K562 (cell line): Measurements from ENCODE around the gene CLSTN1. TPM values are rescaled to one million over a fixed set of nuclear protein-coding genes. Genes with fewer than 3 reads are reported as not detected.
"Not testable (repeated sequence)": the region's sequence is repeated elsewhere in the genome, so short reads cannot be mapped to it uniquely, and the experiment has no call there.

Source experiments
- ATAC-seq: fragments of 200-7000 bp; cut with Tn5 transposase; 3 replicates; pipeline ENCODE4 v1.9.1; 2020; ENCODE audit warnings: moderate library complexity
- BruUV-seq: library from RNA; stranded (reverse); fragments of 400-500 nt; replicated peaks from 2 replicates; lab custom pipeline; 2021; lab: Mats Ljungman, UMichigan
- CTCF ChIA-PET: fragments of 300-600 bp; formaldehyde crosslinking; extraction: SDS; loops from one replicate; lab custom pipeline; 2021; ENCODE audit warnings: low intra/inter-chr PET ratio; lab: Yijun Ruan, JAX
- POLR2A ChIA-PET: fragments of 300-600, 350-650 bp; sonication (Branson Sonifier 250); formaldehyde crosslinking; extraction: SDS; loops from one replicate; lab custom pipeline; 2021; ENCODE audit warnings: antibody characterized with exemption, inconsistent platforms; lab: Yijun Ruan, JAX
- DNase-seq, 4 experiments: peaks; one replicate each; pipeline versions ENCODE4 v3.0.0 to v3.0.0-alpha.2; 2011 to 2018; ENCODE audit warnings: low spot score in 3 of 4, mixed read lengths in 3 of 4; ENCODE audit errors: extremely low read depth in 1 of 4
- FAIRE-seq: peaks from 2 replicates; lab custom pipeline; 2011; peaks lifted over from hg19 to GRCh38; lab: Jason Lieb, UNC
- H2AFZ ChIP-seq: 2 replicates; pipeline ENCODE4 v1.6.0; 2011; ENCODE audit warnings: low read depth, low read length, control low read depth, inconsistent platforms
- H3K27ac ChIP-seq: fragments of 200-600 bp; 3 replicates; pipeline ENCODE4 v1.8.0; 2011; ENCODE audit warnings: low read depth, mild to moderate bottlenecking, control low read depth, inconsistent platforms, low read length, moderate library complexity, mixed read lengths; ENCODE audit errors: extremely low read depth
- H3K27me3 ChIP-seq, 2 experiments: fragments of 300-600 bp in 1 of 2; 2 replicates in 1 of 2; 3 replicates in 1 of 2; pipeline versions ENCODE4 v1.6.0 to v1.8.0; 2011; ENCODE audit warnings: inconsistent platforms in 2 of 2, low read length in 2 of 2, mild to moderate bottlenecking in 1 of 2, mixed read lengths in 1 of 2, moderate library complexity in 1 of 2; ENCODE audit not compliant: control insufficient read depth in 2 of 2, insufficient read depth in 2 of 2
- H3K36me3 ChIP-seq: fragments of 300-600 bp; 3 replicates; pipeline ENCODE4 v1.8.0; 2011; ENCODE audit warnings: mild to moderate bottlenecking, low read length, inconsistent platforms; ENCODE audit not compliant: control insufficient read depth, insufficient read depth
- H3K4me1 ChIP-seq, 2 experiments: fragments of 200-600 bp in 1 of 2; replicated peaks in 1 of 2; 2 replicates in 1 of 2; 3 replicates in 1 of 2; pipeline versions ENCODE4 v1.5.1 to v1.8.0; 2011; ENCODE audit warnings: inconsistent platforms in 2 of 2, low read length in 2 of 2, mild to moderate bottlenecking in 1 of 2, mixed read lengths in 1 of 2, moderate library complexity in 1 of 2; ENCODE audit not compliant: control insufficient read depth in 2 of 2, insufficient read depth in 2 of 2
- H3K4me2 ChIP-seq: 2 replicates; pipeline ENCODE4 v1.6.1; 2011; ENCODE audit warnings: low read length, control low read depth, inconsistent platforms, mixed read lengths; ENCODE audit not compliant: insufficient read depth
- H3K4me3 ChIP-seq: fragments of 200-600 bp; sonication (generic), shearing (Covaris generic); 2 replicates; pipeline ENCODE4 v1.5.1; 2016; ENCODE audit warnings: control low read depth, inconsistent platforms
- H3K79me2 ChIP-seq: fragments of 200-600 bp; 3 replicates; pipeline ENCODE4 v1.8.0; 2011; ENCODE audit warnings: low read length, inconsistent platforms; ENCODE audit not compliant: control insufficient read depth, insufficient read depth
- H3K9ac ChIP-seq, 2 experiments: 2 replicates each; pipeline versions ENCODE4 v1.6.0 to v1.6.1; 2011; ENCODE audit warnings: low read depth in 2 of 2, low read length in 2 of 2, control low read depth in 1 of 2, inconsistent platforms in 1 of 2, mild to moderate bottlenecking in 1 of 2, mixed read lengths in 1 of 2; ENCODE audit not compliant: insufficient read depth in 1 of 2
- H3K9me1 ChIP-seq: one replicate; pipeline ENCODE4 v1.6.0; 2011; ENCODE audit warnings: inconsistent platforms, mild to moderate bottlenecking, low read length, moderate library complexity; ENCODE audit not compliant: control insufficient read depth, insufficient read depth
- H3K9me3 ChIP-seq: replicated peaks from 2 replicates; pipeline ENCODE4 v1.5.1; 2011; ENCODE audit warnings: low read depth, low read length, inconsistent platforms; ENCODE audit not compliant: control insufficient read depth, insufficient read depth
- H4K20me1 ChIP-seq: replicated peaks from 2 replicates; pipeline ENCODE4 v1.6.1; 2011; ENCODE audit warnings: low read length, inconsistent platforms, mixed read lengths; ENCODE audit not compliant: control insufficient read depth, insufficient read depth
- E2F6 ChIP-seq, 2 experiments: IDR thresholded peaks; 2 replicates each; pipeline ENCODE4 v1.6.1; 2011; ENCODE audit warnings: borderline replicate concordance in 1 of 2, control low read depth in 1 of 2, low read depth in 1 of 2, low read length in 1 of 2, mild to moderate bottlenecking in 1 of 2, mixed read lengths in 1 of 2, moderate library complexity in 1 of 2; ENCODE audit not compliant: insufficient read depth in 1 of 2, insufficient read length in 1 of 2, poor library complexity in 1 of 2, severe bottlenecking in 1 of 2; ENCODE audit errors: extremely low read depth in 1 of 2
- EGR1 ChIP-seq: fragments of 450-650 bp; conservative IDR thresholded peaks from 2 replicates; pipeline ENCODE4 v1.6.1; 2017; ENCODE audit warnings: mild to moderate bottlenecking
- FOSL1 ChIP-seq: fragments of 200-800 bp; sonication (Bioruptor generic); conservative IDR thresholded peaks from 2 replicates; pipeline ENCODE4 v1.6.1; 2016; ENCODE audit warnings: missing genetic modification characterization, missing compliant biosample characterization
- HIVEP1 ChIP-seq: fragments of 250-450 bp; sonication (Bioruptor Pico); IDR thresholded peaks from 2 replicates; pipeline ENCODE4 v1.4.0; 2020; ENCODE audit warnings: mild to moderate bottlenecking
- KDM2B ChIP-seq: fragments of 250-450 bp; sonication (Bioruptor Pico); IDR thresholded peaks from 2 replicates; pipeline ENCODE4 v1.8.0; 2021; ENCODE audit warnings: mild to moderate bottlenecking, moderate library complexity
- RCOR1 ChIP-seq, 2 experiments: IDR thresholded peaks; 2 replicates each; pipeline ENCODE4 v1.6.1; 2012; ENCODE audit warnings: low read depth in 2 of 2, low read length in 2 of 2, borderline replicate concordance in 1 of 2, improper control_type of control experiment in 1 of 2
- SMARCA4 ChIP-seq: fragments of 450-650 bp; IDR thresholded peaks from 2 replicates; pipeline ENCODE4 v1.6.1; 2016
- SOX6 ChIP-seq: fragments of 450-650 bp; IDR thresholded peaks from 2 replicates; pipeline ENCODE4 v1.6.1; 2014; ENCODE audit warnings: mild to moderate bottlenecking
- WGBS: fragments of 100-300 bp; shearing (Covaris generic); methylation state at CpG from one replicate; pipeline ENCODE4 v1.1.6; 2016; ENCODE audit warnings: low coverage, mixed read lengths; ENCODE audit not compliant: insufficient coverage; ENCODE audit errors: missing lambda C conversion rate; 5-methylcytosine and 5-hydroxymethylcytosine counted together
- in situ Hi-C: fragments of 300-500 bp; cut with MboI; formaldehyde crosslinking; loops from 4 replicates; pipeline ENCODE4 v1.15.0; 2018; ENCODE audit warnings: inconsistent platforms, mixed read lengths
- intact Hi-C: fragments of 100-400 bp; cut with micrococcal nuclease; formaldehyde crosslinking; loops from 2 replicates; pipeline ENCODE4 v1.14.2; 2022
- polyA plus RNA-seq, 8 experiments: library from polyadenylated mRNA; depleted of rRNA in 4 of 8; stranded (reverse) in 5 of 8; unstranded in 3 of 8; fragments of >200 nt; fragmentation: Nextera tagmentation in 2 of 8; fragmentation: Illumina TruSeq in 1 of 8; extraction: Ambion mirVana in 2 of 8; extraction: Trizol in 1 of 8; gene quantifications; 2 replicates each; pipeline versions ENCODE4 v1.2.1 to v1.2.3, GENCODE V29; 2011 to 2014; ENCODE audit warnings: inconsistent platforms in 1 of 8, missing spikeins in 1 of 8
- total RNA-seq, 7 experiments: library from RNA; depleted of rRNA in 6 of 7; stranded (reverse); fragments of >200 nt in 6 of 7; fragmentation: Illumina TruSeq in 2 of 7; extraction: Trizol in 2 of 7; gene quantifications; 2 replicates each; pipeline versions ENCODE4 v1.2.1 to v1.2.3, GENCODE V29; 2011 to 2021; ENCODE audit warnings: low replicate concordance in 1 of 7
- TF ChIP-seq, protein P1 (sequence below): fragments of 200-800 bp; sonication (Bioruptor generic); IDR thresholded peaks from 2 replicates; pipeline ENCODE4 v1.6.1; 2017; ENCODE audit warnings: missing genetic modification characterization, missing compliant biosample characterization

Gene CLSTN1
- total and polyA plus RNA-seq, 9 of the 15 experiments (the other 6 are each of a cell fraction or from before 2014, with no cell fraction given): 1.1 to 32.5 (median 13.3) TPM

DNA sequence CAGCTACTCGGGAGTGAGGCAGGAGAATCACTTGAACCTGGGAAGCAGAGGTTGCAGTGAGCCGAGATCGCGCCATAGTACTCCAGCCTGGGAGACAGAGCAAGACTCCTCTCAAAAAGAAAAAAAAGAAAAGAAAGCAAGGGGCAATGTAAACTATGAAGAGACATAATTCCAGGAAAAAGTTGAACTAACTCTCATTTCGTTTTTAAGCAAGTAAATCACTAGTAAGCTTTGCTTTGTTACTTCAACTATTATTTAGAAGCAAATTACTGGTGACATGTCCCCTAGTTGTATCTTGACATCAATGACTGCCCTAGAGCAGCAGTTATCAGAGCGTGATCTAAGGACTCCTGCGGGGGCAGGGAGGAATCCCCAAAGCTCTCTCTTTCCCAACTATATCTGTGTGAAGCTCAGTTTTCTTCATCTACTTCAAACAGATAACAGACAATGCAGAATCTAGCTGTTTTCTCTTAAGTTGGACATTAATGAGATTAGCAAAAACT, 18.7 kb downstream of the CLSTN1 start:
- 36% methylated on average over 7 of the region's 7 CpGs for WGBS
- POLR2A ChIA-PET: interaction anchor here (0.6 to 1.9 kb wide), 8 partner anchors 8 to 451 kb away, joined by 3 to 8 read pairs (median 4); no protein-coding TSS in a partner anchor
- FAIRE-seq: peak; percentile 76

DNA sequence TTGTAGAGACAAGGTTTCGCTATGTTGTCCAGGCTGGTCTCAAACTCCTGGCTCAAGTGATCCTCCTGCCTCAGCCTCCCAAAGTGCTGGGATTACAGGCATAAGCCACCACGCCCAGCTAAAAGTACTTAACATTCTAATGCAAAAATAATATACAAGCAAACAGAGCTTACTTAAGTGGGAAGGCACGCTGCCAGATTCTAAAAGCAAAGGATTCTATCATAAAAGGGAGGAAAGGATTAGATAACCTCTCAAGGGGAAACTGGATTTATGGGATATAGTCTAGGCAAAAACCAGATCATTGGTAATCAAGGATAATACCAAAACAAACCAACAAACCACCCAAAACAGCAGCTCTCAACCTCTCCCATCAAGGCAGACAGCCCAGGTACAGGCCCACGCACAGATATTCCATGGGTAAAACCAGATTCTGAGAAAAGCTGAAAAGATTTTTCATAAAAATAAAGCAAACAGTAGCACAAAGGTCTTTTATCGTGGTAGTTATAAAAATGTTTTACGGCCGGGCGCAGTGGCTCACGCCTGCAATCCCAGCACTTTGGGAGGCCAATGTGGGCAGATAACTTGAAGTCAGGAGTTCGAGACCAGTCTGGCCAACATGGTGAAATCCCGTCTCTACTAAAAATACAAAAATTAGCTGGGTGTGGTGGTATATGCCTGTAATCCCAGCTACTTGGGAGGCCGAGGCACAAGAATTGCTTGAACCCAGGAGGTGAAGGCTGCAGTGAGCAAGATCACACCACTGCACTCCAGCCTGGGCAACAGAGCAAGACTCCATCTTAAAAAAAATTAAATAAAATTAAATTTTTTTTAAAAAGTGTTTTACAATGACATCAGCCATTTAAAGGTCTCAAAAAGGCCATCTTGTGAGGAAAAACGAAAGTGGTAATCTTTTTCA, 20.5 kb downstream of the CLSTN1 start:
- peak in 1 of 4 experiments; percentile 1 for DNase-seq
- H3K9ac ChIP-seq, H3K27me3 ChIP-seq, POLR2A ChIA-PET, H3K27ac ChIP-seq, H3K4me3 ChIP-seq, H4K20me1 ChIP-seq, H3K4me2 ChIP-seq, H2AFZ ChIP-seq, FAIRE-seq, H3K9me1 ChIP-seq, CTCF ChIA-PET, H3K79me2 ChIP-seq, H3K36me3 ChIP-seq, BruUV-seq, in situ Hi-C loops, ATAC-seq, H3K9me3 ChIP-seq, intact Hi-C loops: not testable (repeated sequence)
- peaks cover 4 to 16% of the 10 kb centered on the region in 2 experiments; a peak in 4 of 5 replicates for H3K4me1 ChIP-seq
- WGBS: 63% methylated on average over 13 of the region's 13 CpGs

More for the DNA sequence above, 18.7 kb downstream of the CLSTN1 start:
- DNase-seq (no peak), ATAC-seq (no peak)
- Histone ChIP-seq H3K4me2 (no peak overlapping the region), H3K4me3 (no peak overlapping the region), H3K27me3 (no peaks in the 10 kb centered on the region), H3K79me2 (no peaks in the 10 kb centered on the region), H2AFZ (no peak overlapping the region), H3K9me1 (no peaks in the 10 kb centered on the region), H3K27ac (no peak overlapping the region), H3K9me3 (no peaks in the 10 kb centered on the region), H3K9ac (no peak overlapping the region), H3K36me3 (no peaks in the 10 kb centered on the region), H3K4me1 (peaks cover 4 to 15% of the 10 kb centered on the region in 2 experiments; a peak in 4 of 5 replicates), H4K20me1 (peaks cover 12% of the 10 kb centered on the region; the same call in 1 of the 2 replicates)
- BruUV-seq: no TSS peak
- intact Hi-C loops (no loop called here), in situ Hi-C loops (no loop called here)
- CTCF ChIA-PET: no interaction called here
- TF ChIP-seq, protein P1, sequence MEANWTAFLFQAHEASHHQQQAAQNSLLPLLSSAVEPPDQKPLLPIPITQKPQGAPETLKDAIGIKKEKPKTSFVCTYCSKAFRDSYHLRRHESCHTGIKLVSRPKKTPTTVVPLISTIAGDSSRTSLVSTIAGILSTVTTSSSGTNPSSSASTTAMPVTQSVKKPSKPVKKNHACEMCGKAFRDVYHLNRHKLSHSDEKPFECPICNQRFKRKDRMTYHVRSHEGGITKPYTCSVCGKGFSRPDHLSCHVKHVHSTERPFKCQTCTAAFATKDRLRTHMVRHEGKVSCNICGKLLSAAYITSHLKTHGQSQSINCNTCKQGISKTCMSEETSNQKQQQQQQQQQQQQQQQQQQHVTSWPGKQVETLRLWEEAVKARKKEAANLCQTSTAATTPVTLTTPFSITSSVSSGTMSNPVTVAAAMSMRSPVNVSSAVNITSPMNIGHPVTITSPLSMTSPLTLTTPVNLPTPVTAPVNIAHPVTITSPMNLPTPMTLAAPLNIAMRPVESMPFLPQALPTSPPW (CRISPR knock-in tag): peak; percentile 54; the same call in 1 of the 2 replicates
- peak; percentile 58; the same call in 1 of the 2 replicates for TF ChIP-seq HIVEP1 (CRISPR knock-in tag)
- no peak for TF ChIP-seq E2F6 (IDR thresholded peaks at IDR 0.05; ENCODE audit: borderline replicate concordance in 1 of 2, extremely low read depth in 1 of 2, insufficient read depth in 1 of 2, insufficient read length in 1 of 2, low read depth in 1 of 2, low read length in 1 of 2, poor library complexity in 1 of 2, severe bottlenecking in 1 of 2)
- peak; percentile 32 for TF ChIP-seq EGR1
- TF ChIP-seq KDM2B (CRISPR knock-in tag): no peak
- peak; percentile 57; the same call in 1 of the 2 replicates for TF ChIP-seq SOX6
- peak in 1 of 2 experiments; percentile 60; a peak in 1 of 4 replicates for TF ChIP-seq RCOR1 (IDR thresholded peaks at IDR 0.05; ENCODE audit: borderline replicate concordance in 1 of 2, low read depth in 2 of 2, low read length in 2 of 2)
- TF ChIP-seq SMARCA4: peak; percentile 34; the same call in 1 of the 2 replicates
- 0 out of 2 replicates have a peak, but pooled peaks have one; percentile 19 for TF ChIP-seq FOSL1
